ENCODE results near the gene MAP1B. TPM values are rescaled to one million over a fixed set of nuclear protein-coding genes. Genes with fewer than 3 reads are reported as not detected.

Gene MAP1B
- total RNA-seq (36.4 TPM), polyA plus RNA-seq (ENCODE audit: insufficient read depth in 1 of 8, insufficient read length in 8 of 8, low replicate concordance in 1 of 8) (10 to 100 TPM; 23.5 to 55.0 (median 27.4) TPM)
- long read RNA-seq, donor 1, result 0 reads
- long read RNA-seq, donor 2, result 0 reads
- long read RNA-seq, donor 3, result 0 reads
- long read RNA-seq, donor 4, partial matches to known transcripts, result 24 of 24 reads
- long read RNA-seq, donor 4, other reads (novel, unspliced or antisense), result 0 of 24 reads
- long read RNA-seq, donor 5, partial matches to known transcripts, result 36 of 36 reads
- long read RNA-seq, donor 5, other reads (novel, unspliced or antisense), result 0 of 36 reads
- long read RNA-seq, donor 6, result 0 reads
- long read RNA-seq, donor 7, full-length matches to known transcripts, result 1 of 11 reads
- long read RNA-seq, donor 7, partial matches to known transcripts, result 10 of 11 reads
- long read RNA-seq, donor 7, other reads (novel, unspliced or antisense), result 0 of 11 reads
- long read RNA-seq, donor 8, partial matches to known transcripts, result 7 of 7 reads
- long read RNA-seq, donor 8, other reads (novel, unspliced or antisense), result 0 of 7 reads
- long read RNA-seq, donor 9, partial matches to known transcripts, result 7 of 7 reads
- long read RNA-seq, donor 9, other reads (novel, unspliced or antisense), result 0 of 7 reads
- long read RNA-seq, donor 10, partial matches to known transcripts, result 66 of 67 reads
- long read RNA-seq, donor 10, other reads (novel, unspliced or antisense), result 0 of 67 reads
- long read RNA-seq, donor 11, partial matches to known transcripts, result 21 of 21 reads
- long read RNA-seq, donor 11, other reads (novel, unspliced or antisense), result 0 of 21 reads

DNA sequence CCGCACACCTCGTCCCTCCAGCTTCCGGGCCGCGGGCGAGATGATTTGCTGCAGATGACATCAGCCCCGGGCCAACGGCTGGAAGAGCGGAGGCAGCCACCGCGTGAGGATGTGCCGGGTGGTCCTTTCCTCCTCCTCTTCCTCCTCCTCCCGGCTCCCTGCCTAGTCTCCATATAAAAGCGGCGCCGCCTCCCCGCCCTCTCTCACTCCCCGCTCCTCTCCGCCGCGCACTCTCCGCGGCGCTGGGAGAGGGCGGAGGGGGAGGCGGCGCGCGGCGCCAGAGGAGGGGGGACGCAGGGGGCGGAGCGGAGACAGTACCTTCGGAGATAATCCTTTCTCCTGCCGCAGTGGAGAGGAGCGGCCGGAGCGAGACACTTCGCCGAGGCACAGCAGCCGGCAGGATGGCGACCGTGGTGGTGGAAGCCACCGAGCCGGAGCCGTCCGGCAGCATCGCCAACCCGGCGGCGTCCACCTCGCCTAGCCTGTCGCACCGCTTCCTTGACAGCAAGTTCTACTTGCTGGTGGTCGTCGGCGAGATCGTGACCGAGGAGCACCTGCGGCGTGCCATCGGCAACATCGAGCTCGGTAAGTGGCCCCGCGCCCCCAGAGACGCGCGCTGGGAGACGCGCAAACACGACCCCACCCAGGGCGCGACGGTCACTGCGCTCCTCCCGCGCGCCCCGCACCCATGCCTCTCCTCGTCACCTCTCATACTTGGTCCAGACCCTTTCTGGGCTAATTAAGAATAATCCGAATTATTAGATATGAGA is at the start of gene MAP1B:
TSS of gene MAP1B (plus strand) at position 345 of the 770 bp plus-strand sequence. CDS start at position 402, 57 bp downstream.
- Histone ChIP-seq H3K4me1 (ENCODE audit: control insufficient read depth, insufficient read depth, low read length) (peaks cover 15% of the 10 kb centered on the region), H3K9me3 (replicated peaks; ENCODE audit: control insufficient read depth, low read depth, low read length) (no peaks in the 10 kb centered on the region), H3K27ac (ENCODE audit: low read length) (peak within 1 kb of the TSS; percentile 67), H3K27me3 (ENCODE audit: control insufficient read depth, insufficient read depth, low read length) (peaks cover 14% of the 10 kb centered on the region), H3K36me3 (ENCODE audit: control insufficient read depth, insufficient read depth, low read length) (no peaks in the 10 kb centered on the region), H3K4me3 (ENCODE audit: low read length) (peak within 1 kb of the TSS; percentile 53)
- peak; percentile 93 for DNase-seq
- WGBS (ENCODE audit: insufficient coverage), result under 1% methylated on average over 48 of the region's 82 CpGs

GRCh38 chr5:72057816-72058215 is 49.5 kb upstream of the MAP1B start:
- Histone ChIP-seq H3K9me3 (replicated peaks; ENCODE audit: control insufficient read depth, low read depth, low read length) (no peaks in the 10 kb centered on the region), H3K36me3 (ENCODE audit: control insufficient read depth, insufficient read depth, low read length) (no peaks in the 10 kb centered on the region), H3K27ac (ENCODE audit: low read length) (no peak overlapping the region), H3K27me3 (ENCODE audit: control insufficient read depth, insufficient read depth, low read length) (no peaks in the 10 kb centered on the region), H3K4me3 (ENCODE audit: low read length) (no peak overlapping the region), H3K4me1 (ENCODE audit: control insufficient read depth, insufficient read depth, low read length) (no peaks in the 10 kb centered on the region)
- DNase-seq, result no peak
- 93% methylated on average over 1 of the region's 2 CpGs for WGBS (ENCODE audit: insufficient coverage)

GRCh38 chr5:72063219-72063819 is 44.0 kb upstream of the MAP1B start:
- DNase-seq, result peak; percentile 40
- H3K4me3 ChIP-seq (ENCODE audit: low read length), result no peak overlapping the region
- WGBS (ENCODE audit: insufficient coverage), result 79% methylated on average over 2 of the region's 7 CpGs
- no peaks in the 10 kb centered on the region for H3K9me3 ChIP-seq (replicated peaks; ENCODE audit: control insufficient read depth, low read depth, low read length)
- H3K27me3 ChIP-seq (ENCODE audit: control insufficient read depth, insufficient read depth, low read length), result no peaks in the 10 kb centered on the region
- no peaks in the 10 kb centered on the region for H3K4me1 ChIP-seq (ENCODE audit: control insufficient read depth, insufficient read depth, low read length)
- H3K36me3 ChIP-seq (ENCODE audit: control insufficient read depth, insufficient read depth, low read length), result no peaks in the 10 kb centered on the region
- no peak overlapping the region for H3K27ac ChIP-seq (ENCODE audit: low read length)

DNA sequence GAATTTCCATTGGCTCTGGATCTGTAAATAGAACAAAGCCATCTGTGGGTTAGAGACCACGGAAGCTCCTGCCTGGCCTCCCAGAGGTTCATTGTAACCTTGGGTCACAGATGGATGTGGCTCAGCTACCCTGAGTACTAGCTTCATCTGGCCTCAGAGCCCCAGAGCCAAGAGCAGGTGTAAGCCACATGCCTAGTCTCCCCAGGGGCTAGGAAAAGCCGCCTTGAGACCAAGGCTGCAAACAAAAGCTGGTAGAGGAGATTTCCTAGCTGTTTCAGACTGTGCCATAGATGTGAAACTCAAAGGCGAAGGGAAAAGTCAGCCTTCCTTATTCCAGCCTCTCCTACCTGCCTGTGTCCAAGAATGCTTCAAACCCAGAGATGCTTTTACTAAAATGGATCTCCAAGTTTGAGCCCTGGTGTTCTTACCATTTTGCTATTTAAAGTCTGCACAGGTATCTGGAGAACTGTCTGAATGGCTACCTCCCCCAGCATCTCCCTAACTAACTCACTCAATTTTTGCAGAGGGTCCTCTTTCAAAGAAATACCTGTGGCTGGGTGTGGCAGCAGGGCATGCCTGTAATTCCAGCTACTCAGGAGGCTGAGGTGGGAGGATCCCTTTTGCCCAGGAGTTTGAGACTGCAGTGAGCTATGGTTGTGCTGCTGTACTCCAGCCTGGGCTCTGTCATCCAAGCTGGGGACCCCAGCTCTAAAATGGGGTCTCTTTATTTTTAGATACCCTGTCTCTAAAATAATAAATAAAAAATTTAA is 42.3 kb upstream of the MAP1B start:
- no peaks in the 10 kb centered on the region for H3K4me1 ChIP-seq (ENCODE audit: control insufficient read depth, insufficient read depth, low read length)
- no peak for DNase-seq
- no peaks in the 10 kb centered on the region for H3K27me3 ChIP-seq (ENCODE audit: control insufficient read depth, insufficient read depth, low read length)
- H3K4me3 ChIP-seq (ENCODE audit: low read length), result no peak overlapping the region
- H3K9me3 ChIP-seq (replicated peaks; ENCODE audit: control insufficient read depth, low read depth, low read length), result no peaks in the 10 kb centered on the region
- 60% methylated on average over 3 of the region's 3 CpGs for WGBS (ENCODE audit: insufficient coverage)
- H3K27ac ChIP-seq (ENCODE audit: low read length), result no peak overlapping the region
- no peaks in the 10 kb centered on the region for H3K36me3 ChIP-seq (ENCODE audit: control insufficient read depth, insufficient read depth, low read length)

GRCh38 chr5:72065751-72066255 is 41.5 kb upstream of the MAP1B start:
- Histone ChIP-seq H3K4me1 (ENCODE audit: control insufficient read depth, insufficient read depth, low read length) (no peaks in the 10 kb centered on the region), H3K9me3 (replicated peaks; ENCODE audit: control insufficient read depth, low read depth, low read length) (no peaks in the 10 kb centered on the region), H3K27ac (ENCODE audit: low read length) (no peak overlapping the region), H3K4me3 (ENCODE audit: low read length) (no peak overlapping the region), H3K27me3 (ENCODE audit: control insufficient read depth, insufficient read depth, low read length) (no peaks in the 10 kb centered on the region), H3K36me3 (ENCODE audit: control insufficient read depth, insufficient read depth, low read length) (no peaks in the 10 kb centered on the region)
- WGBS (ENCODE audit: insufficient coverage), result 7% methylated on average over 4 of the region's 4 CpGs
- peak; percentile 11 for DNase-seq

DNA sequence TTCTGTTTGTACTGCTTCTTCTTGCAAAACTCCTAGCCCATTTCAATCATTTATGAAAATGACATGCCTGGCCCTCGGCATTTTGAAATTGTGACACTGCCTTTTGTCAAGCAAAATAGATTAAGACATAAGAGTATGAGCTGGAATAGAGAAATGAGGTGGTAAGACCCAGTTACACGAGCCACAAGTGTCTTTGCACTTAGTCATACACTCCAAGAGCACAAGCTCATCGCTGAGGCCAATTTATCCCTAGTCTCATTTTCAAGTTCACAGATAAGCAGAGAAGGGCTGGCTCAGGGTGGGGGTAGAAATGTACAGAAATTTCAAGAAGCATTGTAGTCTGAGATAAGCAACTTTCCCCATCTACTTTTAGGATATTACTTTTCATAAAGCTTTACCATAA is 40.6 kb upstream of the MAP1B start:
- no CpG with 5 or more reads among the region's 3 CpGs for WGBS (ENCODE audit: insufficient coverage)
- Histone ChIP-seq H3K27ac (ENCODE audit: low read length) (no peak overlapping the region), H3K36me3 (ENCODE audit: control insufficient read depth, insufficient read depth, low read length) (no peaks in the 10 kb centered on the region), H3K4me3 (ENCODE audit: low read length) (no peak overlapping the region), H3K27me3 (ENCODE audit: control insufficient read depth, insufficient read depth, low read length) (no peaks in the 10 kb centered on the region), H3K4me1 (ENCODE audit: control insufficient read depth, insufficient read depth, low read length) (no peaks in the 10 kb centered on the region), H3K9me3 (replicated peaks; ENCODE audit: control insufficient read depth, low read depth, low read length) (no peaks in the 10 kb centered on the region)
- DNase-seq, result no peak

DNA sequence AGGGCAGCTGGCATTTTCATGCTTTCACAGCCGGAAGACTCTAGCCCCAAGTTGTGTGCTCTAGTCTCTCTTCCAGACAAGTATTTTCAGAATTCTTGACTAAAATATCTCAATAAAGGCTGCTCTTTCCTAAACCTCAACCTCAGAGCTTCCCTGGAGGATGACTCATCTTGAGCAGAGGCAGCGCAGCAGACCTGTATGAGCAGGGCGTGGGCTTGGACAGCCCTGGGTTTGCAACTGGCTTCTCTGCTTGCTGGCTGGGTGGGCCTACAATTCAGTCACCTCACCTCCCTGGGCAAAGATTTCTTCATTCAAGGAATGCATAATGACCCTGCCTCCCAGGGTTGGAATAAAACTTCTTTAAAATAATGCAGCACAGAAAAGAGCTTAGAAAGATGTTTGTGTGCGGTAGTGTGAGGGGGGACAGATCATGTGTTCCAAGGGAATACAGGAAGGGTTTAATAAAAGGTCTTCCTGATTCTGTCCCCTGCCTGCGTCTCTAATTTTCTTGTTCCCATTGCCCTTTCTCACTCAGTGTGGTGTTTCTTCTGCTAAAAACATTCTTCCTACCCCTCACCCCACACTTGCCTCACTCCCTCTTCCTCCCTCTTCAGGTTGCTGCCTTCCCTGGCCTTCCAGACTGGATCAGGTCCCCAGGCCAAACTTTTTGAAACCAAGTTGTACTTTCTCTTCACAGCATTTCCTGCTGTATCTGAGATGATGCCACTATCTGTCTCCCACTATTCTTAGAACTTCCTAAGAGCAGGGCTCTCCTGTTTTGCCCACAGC is 39.4 kb upstream of the MAP1B start:
- H3K36me3 ChIP-seq (ENCODE audit: control insufficient read depth, insufficient read depth, low read length), result no peaks in the 10 kb centered on the region
- WGBS (ENCODE audit: insufficient coverage), result 65% methylated on average over 3 of the region's 5 CpGs
- H3K4me3 ChIP-seq (ENCODE audit: low read length), result no peak overlapping the region
- no peak overlapping the region for H3K27ac ChIP-seq (ENCODE audit: low read length)
- no peak for DNase-seq
- H3K9me3 ChIP-seq (replicated peaks; ENCODE audit: control insufficient read depth, low read depth, low read length), result no peaks in the 10 kb centered on the region
- no peaks in the 10 kb centered on the region for H3K4me1 ChIP-seq (ENCODE audit: control insufficient read depth, insufficient read depth, low read length)
- no peaks in the 10 kb centered on the region for H3K27me3 ChIP-seq (ENCODE audit: control insufficient read depth, insufficient read depth, low read length)

DNA sequence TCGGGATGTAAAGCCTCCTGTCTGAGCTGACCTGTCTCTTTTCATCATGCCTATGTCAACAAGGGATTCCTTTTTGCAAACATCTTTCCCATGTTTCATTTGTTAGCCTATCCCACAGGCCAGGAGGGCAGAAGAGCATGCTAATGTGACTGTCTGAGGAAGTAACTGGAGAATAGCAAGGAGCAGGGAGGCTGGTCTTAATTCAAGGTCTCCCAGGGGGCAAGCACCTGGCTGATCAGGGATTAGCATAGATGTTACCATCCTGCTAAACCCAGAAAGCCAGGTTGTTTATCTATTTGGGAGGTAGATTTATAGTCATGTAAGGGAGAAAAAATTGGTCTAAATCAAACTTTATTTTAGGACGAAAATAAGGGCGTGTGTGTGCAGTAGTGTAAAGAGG is 36.7 kb upstream of the MAP1B start:
- DNase-seq, result no peak
- no peaks in the 10 kb centered on the region for H3K9me3 ChIP-seq (replicated peaks; ENCODE audit: control insufficient read depth, low read depth, low read length)
- no peaks in the 10 kb centered on the region for H3K27me3 ChIP-seq (ENCODE audit: control insufficient read depth, insufficient read depth, low read length)
- H3K36me3 ChIP-seq (ENCODE audit: control insufficient read depth, insufficient read depth, low read length), result no peaks in the 10 kb centered on the region
- H3K4me1 ChIP-seq (ENCODE audit: control insufficient read depth, insufficient read depth, low read length), result no peaks in the 10 kb centered on the region
- WGBS (ENCODE audit: insufficient coverage), result no CpG with 5 or more reads among the region's 3 CpGs
- no peak overlapping the region for H3K27ac ChIP-seq (ENCODE audit: low read length)
- no peak overlapping the region for H3K4me3 ChIP-seq (ENCODE audit: low read length)
